Ishikawa (cell line): Measurements from ENCODE around the gene LPP.

Experiments
- EP300 ChIP-seq: IDR thresholded peaks from 2 replicates; pipeline ENCODE4 v1.6.1; 2012; ENCODE audit warnings: borderline replicate concordance
- MAX ChIP-seq: IDR thresholded peaks from 2 replicates; pipeline ENCODE4 v1.6.1; 2012
- TAF1 ChIP-seq: IDR thresholded peaks from 2 replicates; pipeline ENCODE4 v1.6.1; 2012; ENCODE audit warnings: low read depth, mild to moderate bottlenecking
- TCF12 ChIP-seq: IDR thresholded peaks from 2 replicates; pipeline ENCODE4 v1.6.1; 2012; ENCODE audit warnings: low read depth
- YY1 ChIP-seq: IDR thresholded peaks from 2 replicates; pipeline ENCODE4 v1.6.1; 2012; ENCODE audit warnings: low read depth

GRCh38 chr3:188403404-188403803 lies 249.4 kb downstream of the LPP start:
- TF ChIP-seq EP300 (no peak), MAX (no peak), TCF12 (no peak), YY1 (no peak), TAF1 (no peak)
